CD4-positive, alpha-beta T cell treated with Interleukin-4 for 4 hours (primary cell): Measurements from ENCODE around the gene LCN1.
"Not testable (repeated sequence)": the region's sequence is repeated elsewhere in the genome, so short reads cannot be mapped to it uniquely, and the experiment has no call there.

Source experiments
- DNase-seq: peaks from one replicate; pipeline ENCODE4 v3.0.0-alpha.2; 2020

LCN1 gene

GRCh38 chr9:135505406-135506187, 15.6 kb upstream of the LCN1 start:
- DNase-seq: no peak

GRCh38 chr9:135506327-135507103, 14.7 kb upstream of the LCN1 start:
- DNase-seq: no peak

- no peak for DNase-seq
These were observed 13.9 kb upstream of the LCN1 start for GRCh38 chr9:135507104-135508035.

- no peak for DNase-seq
These were observed 12.9 kb upstream of the LCN1 start for GRCh38 chr9:135508211-135508820.

- DNase-seq: no peak
These were observed 11.8 kb upstream of the LCN1 start for GRCh38 chr9:135509458-135509857.

- DNase-seq: no peak
These were observed 9.0 kb upstream of the LCN1 start for GRCh38 chr9:135512241-135512603.

GRCh38 chr9:135512904-135513303, 8.3 kb upstream of the LCN1 start:
- DNase-seq: no peak

- no peak for DNase-seq
These were observed 7.8 kb upstream of the LCN1 start for GRCh38 chr9:135513351-135513846.

GRCh38 chr9:135513906-135514305, 7.3 kb upstream of the LCN1 start:
- DNase-seq: not testable (repeated sequence)

- no peak for DNase-seq
These were observed 6.7 kb upstream of the LCN1 start for GRCh38 chr9:135514342-135515082.

- DNase-seq: no peak
These were observed 5.9 kb upstream of the LCN1 start for GRCh38 chr9:135515083-135515951.

- no peak for DNase-seq
These were observed 4.9 kb upstream of the LCN1 start for GRCh38 chr9:135516132-135516860.

GRCh38 chr9:135517407-135517822, 3.8 kb upstream of the LCN1 start:
- no peak for DNase-seq

- DNase-seq: no peak
These were observed 1.9 kb upstream of the LCN1 start for GRCh38 chr9:135519179-135519971.

GRCh38 chr9:135521608-135522095, 412 bp downstream of the LCN1 start:
- DNase-seq: no peak

- DNase-seq: no peak
These were observed 1.1 kb downstream of the LCN1 start for GRCh38 chr9:135522137-135522877.

GRCh38 chr9:135522931-135523330, 1.7 kb downstream of the LCN1 start:
- DNase-seq: no peak

GRCh38 chr9:135523521-135524129, 2.4 kb downstream of the LCN1 start:
- no peak for DNase-seq
